HCT116 (cell line): ENCODE data around the gene UBE2E2.

ENCODE experiments used
- EZH2 ChIP-seq: fragments of 200-600 bp; sonication (generic); IDR thresholded peaks from 2 replicates; pipeline ENCODE4 v1.6.1; 2017; ENCODE audit warnings: antibody characterized with exemption, mixed run types
- POLR2A ChIP-seq: IDR thresholded peaks from 2 replicates; pipeline ENCODE4 v1.7.0; 2011; ENCODE audit warnings: borderline replicate concordance; ENCODE audit not compliant: insufficient read depth, insufficient read length; ENCODE audit errors: extremely low read depth
- SRF ChIP-seq: IDR thresholded peaks from 2 replicates; pipeline ENCODE4 v1.6.1; 2012; ENCODE audit warnings: low read depth
- TF ChIP-seq, protein P1 (sequence below), 3 experiments: fragments of 200-600 bp in 1 of 3; sonication (generic) in 1 of 3; IDR thresholded peaks in 2 of 3; conservative IDR thresholded peaks in 1 of 3; 2 replicates each; pipeline ENCODE4 v1.5.1; 2012 to 2017; ENCODE audit warnings: low read depth in 2 of 3, low read length in 2 of 3, antibody characterized with exemption in 1 of 3, borderline replicate concordance in 1 of 3, control low read depth in 1 of 3, mild to moderate bottlenecking in 1 of 3, mixed read lengths in 1 of 3, mixed run types in 1 of 3, moderate library complexity in 1 of 3; ENCODE audit not compliant: insufficient read depth in 1 of 3

DNA sequence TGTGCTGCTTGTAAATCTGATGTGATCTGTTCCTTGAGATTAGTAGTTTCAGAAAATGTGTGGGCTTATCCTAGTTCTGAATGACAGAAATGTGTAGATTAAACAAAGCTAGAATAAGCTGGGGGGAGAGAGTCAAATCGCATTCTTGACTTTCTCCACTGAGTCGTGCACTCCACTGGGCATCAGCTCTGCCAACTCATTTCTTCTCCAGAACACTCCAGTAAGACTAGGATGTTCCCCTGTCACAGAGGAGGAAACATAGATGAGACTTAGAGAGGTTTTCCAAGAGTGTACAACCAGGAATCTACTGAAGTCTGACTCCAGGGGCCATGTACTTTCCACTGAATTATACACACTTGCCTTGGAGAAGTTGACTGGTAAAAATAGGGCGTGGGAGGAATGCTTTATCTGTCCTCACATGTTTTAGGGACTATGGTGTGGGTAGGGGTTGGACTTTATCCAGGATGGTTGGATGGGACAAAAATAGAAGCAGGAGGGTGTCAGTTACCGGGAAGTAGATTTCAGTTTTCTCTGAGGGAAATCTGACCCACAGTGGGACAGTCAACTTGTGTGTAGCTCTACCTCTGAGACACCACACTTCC lies 298.2 kb downstream of the UBE2E2 start:
- TF ChIP-seq EZH2 (no peak), POLR2A (no peak), SRF (no peak)
- TF ChIP-seq, protein P1, sequence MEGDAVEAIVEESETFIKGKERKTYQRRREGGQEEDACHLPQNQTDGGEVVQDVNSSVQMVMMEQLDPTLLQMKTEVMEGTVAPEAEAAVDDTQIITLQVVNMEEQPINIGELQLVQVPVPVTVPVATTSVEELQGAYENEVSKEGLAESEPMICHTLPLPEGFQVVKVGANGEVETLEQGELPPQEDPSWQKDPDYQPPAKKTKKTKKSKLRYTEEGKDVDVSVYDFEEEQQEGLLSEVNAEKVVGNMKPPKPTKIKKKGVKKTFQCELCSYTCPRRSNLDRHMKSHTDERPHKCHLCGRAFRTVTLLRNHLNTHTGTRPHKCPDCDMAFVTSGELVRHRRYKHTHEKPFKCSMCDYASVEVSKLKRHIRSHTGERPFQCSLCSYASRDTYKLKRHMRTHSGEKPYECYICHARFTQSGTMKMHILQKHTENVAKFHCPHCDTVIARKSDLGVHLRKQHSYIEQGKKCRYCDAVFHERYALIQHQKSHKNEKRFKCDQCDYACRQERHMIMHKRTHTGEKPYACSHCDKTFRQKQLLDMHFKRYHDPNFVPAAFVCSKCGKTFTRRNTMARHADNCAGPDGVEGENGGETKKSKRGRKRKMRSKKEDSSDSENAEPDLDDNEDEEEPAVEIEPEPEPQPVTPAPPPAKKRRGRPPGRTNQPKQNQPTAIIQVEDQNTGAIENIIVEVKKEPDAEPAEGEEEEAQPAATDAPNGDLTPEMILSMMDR (IDR thresholded peaks at IDR 0.05 in 2 of 3, conservative IDR thresholded peaks at IDR 0.05 in 1 of 3; ENCODE audit: borderline replicate concordance in 1 of 3, insufficient read depth in 1 of 3, low read depth in 2 of 3, low read length in 2 of 3): no peak
